Esophagus squamous epithelium (tissue), 5 donors: ENCODE measurements around the gene SAT2. TPM values are rescaled to one million over a fixed set of nuclear protein-coding genes. Genes with fewer than 3 reads are reported as not detected.

Experiments
- DNase-seq: peaks from one replicate; lab custom pipeline; 2025; lab: John Stamatoyannopoulos, UW
- H3K27ac ChIP-seq, 4 donors: fragments of 200-600 bp; sonication (generic); one replicate each; pipeline ENCODE4 v1.5.1; 2016 to 2019; ENCODE audit warnings: mild to moderate bottlenecking in 1 of 4
- H3K27me3 ChIP-seq, 4 donors: fragments of 200-600 bp; sonication (generic); 1 replicate in 3 of 4; 2 replicates in 1 of 4; pipeline versions ENCODE4 v1.5.1 to v1.6.0; 2017 to 2021; ENCODE audit warnings: antibody characterized with exemption in 1 of 4
- H3K36me3 ChIP-seq, 3 donors: fragments of 200-600 bp; sonication (generic); one replicate each; pipeline ENCODE4 v1.5.1; 2016 to 2019
- H3K4me1 ChIP-seq, 3 donors: fragments of 200-600 bp; sonication (generic); one replicate each; pipeline ENCODE4 v1.5.1; 2017 to 2019
- H3K4me3 ChIP-seq, 4 donors: fragments of 200-600 bp; sonication (generic); 1 replicate in 3 of 4; 2 replicates in 1 of 4; pipeline ENCODE4 v1.5.1; 2016 to 2019; ENCODE audit warnings: mild to moderate bottlenecking in 2 of 4, moderate library complexity in 1 of 4
- H3K9me3 ChIP-seq, 3 donors: fragments of 200-600 bp; sonication (generic); one replicate each; pipeline ENCODE4 v1.5.1; 2016 to 2019
- CTCF ChIP-seq, 6 experiments: fragments of 450-650 bp in 4 of 6; fragments of 200-600 bp in 2 of 6; sonication (generic) in 2 of 6; IDR thresholded peaks; one replicate each; pipeline ENCODE4 v1.5.1; 2016 to 2019; ENCODE audit warnings: antibody characterized with exemption in 6 of 6, mild to moderate bottlenecking in 4 of 6, moderate library complexity in 4 of 6
- POLR2A ChIP-seq, 4 donors: fragments of 450-650 bp; IDR thresholded peaks; one replicate each; pipeline ENCODE4 v1.6.1; 2017; ENCODE audit warnings: antibody characterized with exemption in 4 of 4, mild to moderate bottlenecking in 4 of 4, moderate library complexity in 3 of 4
- WGBS, 2 donors: methylation state at CpG; one replicate each; pipeline ENCODE4 v1.1.5; 2018; 5-methylcytosine and 5-hydroxymethylcytosine counted together
- intact Hi-C: fragments of 100-400 bp; cut with DNase I; formaldehyde crosslinking; loops from one replicate; pipeline ENCODE4 v1.15.0; 2022
- total RNA-seq, 4 donors: library from RNA; depleted of rRNA; stranded (reverse); fragments of >200 nt; gene quantifications; one replicate each; pipeline ENCODE4 v1.1.0, GENCODE V29; 2016
- donor health status: DM: yes; HTN: yes; CAD: no.

The SAT2 gene
- total RNA-seq, 4 donors from 2014 or later = 20.5 to 55.9 (median 31.3) TPM

- no peak overlapping the region for H3K4me3 ChIP-seq
- no peak for DNase-seq
These were observed 35.1 kb downstream of the SAT2 start for GRCh38 chr17:7592422-7593021.

GRCh38 chr17:7591596-7591995, 36.0 kb downstream of the SAT2 start:
- DNase-seq = no peak
- no peak for TF ChIP-seq POLR2A (IDR thresholded peaks at IDR 0.05)
- TF ChIP-seq CTCF (IDR thresholded peaks at IDR 0.05) = no peak
- no peaks in the 10 kb centered on the region for H3K27me3 ChIP-seq
- intact Hi-C loops = loop anchor here (5.0 kb wide), 1 partner anchor 91 kb away; no protein-coding TSS in a partner anchor
- no peak overlapping the region for H3K4me3 ChIP-seq
- H3K27ac ChIP-seq = peak overlapping the region; percentile 90 to 96 (median 96)
- H3K9me3 ChIP-seq = no peaks in the 10 kb centered on the region
- peaks cover 19 to 50% (median 28%) of the 10 kb centered on the region in 3 donors for H3K4me1 ChIP-seq
- WGBS, 2 donors = 82 to 90% methylated on average over 4 to 5 of the region's 5 CpGs
- H3K36me3 ChIP-seq = peaks cover 38 to 72% (median 39%) of the 10 kb centered on the region in 3 donors

More at GRCh38 chr17:7592422-7593021, 35.1 kb downstream of the SAT2 start:
- no peaks in the 10 kb centered on the region for H3K9me3 ChIP-seq
- H3K36me3 ChIP-seq = peaks cover 39 to 72% (median 40%) of the 10 kb centered on the region in 3 donors
- intact Hi-C loops = loop anchor here (5.0 kb wide), 1 partner anchor 90 kb away; no protein-coding TSS in a partner anchor
- H3K27ac ChIP-seq = no peak overlapping the region
- no peaks in the 10 kb centered on the region for H3K27me3 ChIP-seq
- TF ChIP-seq CTCF (IDR thresholded peaks at IDR 0.05) (no peak), POLR2A (IDR thresholded peaks at IDR 0.05) (no peak)
- WGBS, 2 donors = 85 to 94% methylated on average over 14 to 15 of the region's 23 CpGs
- peaks cover 11 to 41% (median 19%) of the 10 kb centered on the region in 3 donors for H3K4me1 ChIP-seq

GRCh38 chr17:7590743-7591142, 36.9 kb downstream of the SAT2 start:
- WGBS, 2 donors = 50% methylated on average over 1 of the region's 4 CpGs; no CpG with 5 or more reads in 1 of the 2 donors
- no peaks in the 10 kb centered on the region for H3K9me3 ChIP-seq
- intact Hi-C loops = loop anchor here (5.0 kb wide), 1 partner anchor 92 kb away; no protein-coding TSS in a partner anchor
- peaks cover 38 to 72% (median 41%) of the 10 kb centered on the region in 3 donors for H3K36me3 ChIP-seq
- DNase-seq = no peak
- peak overlapping the region; percentile 90 to 96 (median 96) for H3K27ac ChIP-seq
- TF ChIP-seq POLR2A (IDR thresholded peaks at IDR 0.05) = peak in 1 of 4 donors; percentile 34
- no peak for TF ChIP-seq CTCF (IDR thresholded peaks at IDR 0.05)
- peaks cover 19 to 59% (median 30%) of the 10 kb centered on the region in 3 donors for H3K4me1 ChIP-seq
- peak overlapping the region in 3 of 4 donors; percentile 64 to 76 (median 69) for H3K4me3 ChIP-seq
- H3K27me3 ChIP-seq = no peaks in the 10 kb centered on the region

- H3K4me1 ChIP-seq = peaks cover 23 to 65% (median 32%) of the 10 kb centered on the region in 3 donors
- no peak for TF ChIP-seq CTCF (IDR thresholded peaks at IDR 0.05)
- peak in 2 of 4 donors; percentile 50 to 74 for TF ChIP-seq POLR2A (IDR thresholded peaks at IDR 0.05)
- DNase-seq = no peak
- no peaks in the 10 kb centered on the region for H3K9me3 ChIP-seq
- intact Hi-C loops = loop anchor here (5.0 kb wide), 1 partner anchor 92 kb away; no protein-coding TSS in a partner anchor
- WGBS, 2 donors = 31 to 60% methylated on average over 7 of the region's 24 CpGs
- peak within 1 kb of the TSS; percentile 90 to 96 (median 96) for H3K27ac ChIP-seq
- no peaks in the 10 kb centered on the region for H3K27me3 ChIP-seq
- H3K4me3 ChIP-seq = peak within 1 kb of the TSS; percentile 64 to 76 (median 68)
- peaks cover 32 to 72% (median 41%) of the 10 kb centered on the region in 3 donors for H3K36me3 ChIP-seq
These were observed 37.5 kb downstream of the SAT2 start, which contains the start of gene SOX15 for GRCh38 chr17:7589891-7590691. Gene SOX15, minus strand, starts transcription at chr17:7590094. Its CDS starts 418 bp downstream, at chr17:7589676.
